ENCODE results near the gene EPS8L3.
A peak's percentile ranks its signal among the peaks of the same experiment; 100 is the strongest.

GRCh38 chr1:109783436-109783835 is 19.7 kb upstream of the EPS8L3 start:
- TF ChIP-seq, protein P1, sequence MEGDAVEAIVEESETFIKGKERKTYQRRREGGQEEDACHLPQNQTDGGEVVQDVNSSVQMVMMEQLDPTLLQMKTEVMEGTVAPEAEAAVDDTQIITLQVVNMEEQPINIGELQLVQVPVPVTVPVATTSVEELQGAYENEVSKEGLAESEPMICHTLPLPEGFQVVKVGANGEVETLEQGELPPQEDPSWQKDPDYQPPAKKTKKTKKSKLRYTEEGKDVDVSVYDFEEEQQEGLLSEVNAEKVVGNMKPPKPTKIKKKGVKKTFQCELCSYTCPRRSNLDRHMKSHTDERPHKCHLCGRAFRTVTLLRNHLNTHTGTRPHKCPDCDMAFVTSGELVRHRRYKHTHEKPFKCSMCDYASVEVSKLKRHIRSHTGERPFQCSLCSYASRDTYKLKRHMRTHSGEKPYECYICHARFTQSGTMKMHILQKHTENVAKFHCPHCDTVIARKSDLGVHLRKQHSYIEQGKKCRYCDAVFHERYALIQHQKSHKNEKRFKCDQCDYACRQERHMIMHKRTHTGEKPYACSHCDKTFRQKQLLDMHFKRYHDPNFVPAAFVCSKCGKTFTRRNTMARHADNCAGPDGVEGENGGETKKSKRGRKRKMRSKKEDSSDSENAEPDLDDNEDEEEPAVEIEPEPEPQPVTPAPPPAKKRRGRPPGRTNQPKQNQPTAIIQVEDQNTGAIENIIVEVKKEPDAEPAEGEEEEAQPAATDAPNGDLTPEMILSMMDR (IDR thresholded peaks at IDR 0.05; ENCODE audit: extremely low read depth in 1 of 2, insufficient read depth in 1 of 2, low read depth in 1 of 2, low read length in 2 of 2) = no peak
- TF ChIP-seq EZH2 (IDR thresholded peaks at IDR 0.05; ENCODE audit: borderline replicate concordance, low read depth, low read length, severe bottlenecking) (no peak), POLR2AphosphoS5 (IDR thresholded peaks at IDR 0.05; ENCODE audit: insufficient read depth, low read depth, low read length) (peak; percentile 57), MYC (IDR thresholded peaks at IDR 0.05; ENCODE audit: low read depth, low read length) (no peak), POLR2A (IDR thresholded peaks at IDR 0.05; ENCODE audit: low read depth, low read length) (no peak)

Measured in endothelial cell of umbilical vein (primary cell).